ENCODE results near the gene SLCO4A1. TPM values are rescaled to one million over a fixed set of nuclear protein-coding genes. Genes with fewer than 3 reads are reported as not detected.

Gene SLCO4A1
- total and polyA plus RNA-seq, 2 donors (not counting 1 experiment from before 2014, with no cell fraction given): 2.1 to 79.5 TPM

- WGBS (ENCODE audit: insufficient coverage): 67% methylated on average over 9 of the region's 9 CpGs
These were observed 37.5 kb upstream of the SLCO4A1 start for GRCh38 chr20:62604796-62605195.

More at GRCh38 chr20:62604796-62605195, 37.5 kb upstream of the SLCO4A1 start:
- intact Hi-C loops (cut with micrococcal nuclease): loop anchor here (5.0 to 10.0 kb wide), 2 partner anchors 50 to 102 kb away; no protein-coding TSS in a partner anchor
- no peaks in the 10 kb centered on the region for H4K20me1 ChIP-seq (ENCODE audit: control insufficient read depth, insufficient read depth, low read length, poor library complexity, severe bottlenecking)
- no peak overlapping the region for H3K4me3 ChIP-seq (ENCODE audit: control extremely low read depth in 1 of 5, extremely low read depth in 1 of 5, insufficient read depth in 1 of 5, low read depth in 2 of 5, low read length in 4 of 5)
- no peaks in the 10 kb centered on the region for H3K27me3 Mint-ChIP-seq
- ATAC-seq (ENCODE audit: low read depth) (no peak), DNase-seq (no peak)
- peak overlapping the region; percentile 74 for H3K4me2 ChIP-seq (replicated peaks; ENCODE audit: low read depth, low read length, poor library complexity, severe bottlenecking)
- H3K4me3 Mint-ChIP-seq: peak overlapping the region; percentile 39
- no peak overlapping the region for H3K9ac ChIP-seq (ENCODE audit: low read length)
- H3K27ac ChIP-seq (ENCODE audit: low read length in 2 of 2): no peak overlapping the region
- no peaks in the 10 kb centered on the region for H3K27me3 ChIP-seq (replicated peaks in 1 of 4; ENCODE audit: control extremely low read depth in 1 of 4, control insufficient read depth in 3 of 4, insufficient read depth in 4 of 4, low read length in 3 of 4)
- H3K36me3 ChIP-seq (replicated peaks in 1 of 2; ENCODE audit: control extremely low read depth in 1 of 2, control insufficient read depth in 1 of 2, extremely low read depth in 1 of 2, insufficient read depth in 2 of 2, low read length in 1 of 2): no peaks in the 10 kb centered on the region
- no peaks in the 10 kb centered on the region for H3K9me3 ChIP-seq (ENCODE audit: control extremely low read depth in 1 of 3, control insufficient read depth in 2 of 3, insufficient read depth in 1 of 3, low read length in 2 of 3)
- H3K9me3 Mint-ChIP-seq (ENCODE audit: insufficient read depth): no peaks in the 10 kb centered on the region
- no peak overlapping the region for H2AFZ ChIP-seq (ENCODE audit: insufficient read depth, low read depth, low read length, poor library complexity, severe bottlenecking)
- no peak overlapping the region for H3K27ac Mint-ChIP-seq
- peaks cover 58 to 64% of the 10 kb centered on the region in 2 donors for H3K4me1 ChIP-seq (ENCODE audit: control insufficient read depth in 2 of 2, insufficient read depth in 2 of 2, low read length in 2 of 2)
- H3K79me2 ChIP-seq (ENCODE audit: control insufficient read depth, insufficient read depth, low read length): no peaks in the 10 kb centered on the region
- TF ChIP-seq EZH2 (IDR thresholded peaks at IDR 0.05; ENCODE audit: borderline replicate concordance, insufficient read depth, low read depth, low read length, poor library complexity, severe bottlenecking): no peak
- TF ChIP-seq, protein P1, sequence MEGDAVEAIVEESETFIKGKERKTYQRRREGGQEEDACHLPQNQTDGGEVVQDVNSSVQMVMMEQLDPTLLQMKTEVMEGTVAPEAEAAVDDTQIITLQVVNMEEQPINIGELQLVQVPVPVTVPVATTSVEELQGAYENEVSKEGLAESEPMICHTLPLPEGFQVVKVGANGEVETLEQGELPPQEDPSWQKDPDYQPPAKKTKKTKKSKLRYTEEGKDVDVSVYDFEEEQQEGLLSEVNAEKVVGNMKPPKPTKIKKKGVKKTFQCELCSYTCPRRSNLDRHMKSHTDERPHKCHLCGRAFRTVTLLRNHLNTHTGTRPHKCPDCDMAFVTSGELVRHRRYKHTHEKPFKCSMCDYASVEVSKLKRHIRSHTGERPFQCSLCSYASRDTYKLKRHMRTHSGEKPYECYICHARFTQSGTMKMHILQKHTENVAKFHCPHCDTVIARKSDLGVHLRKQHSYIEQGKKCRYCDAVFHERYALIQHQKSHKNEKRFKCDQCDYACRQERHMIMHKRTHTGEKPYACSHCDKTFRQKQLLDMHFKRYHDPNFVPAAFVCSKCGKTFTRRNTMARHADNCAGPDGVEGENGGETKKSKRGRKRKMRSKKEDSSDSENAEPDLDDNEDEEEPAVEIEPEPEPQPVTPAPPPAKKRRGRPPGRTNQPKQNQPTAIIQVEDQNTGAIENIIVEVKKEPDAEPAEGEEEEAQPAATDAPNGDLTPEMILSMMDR (IDR thresholded peaks at IDR 0.05): no peak
- H3K4me1 Mint-ChIP-seq: peaks cover 65% of the 10 kb centered on the region
- CTCF ChIA-PET: interaction anchor here (0.5 to 3.2 kb wide), 3 partner anchors 12 to 105 kb away, joined by 3 to 22 read pairs (median 10); no protein-coding TSS in a partner anchor
- POLR2A ChIA-PET: interaction anchor here (0.6 to 2.4 kb wide), 2 partner anchors 47 to 224 kb away, joined by 6 to 10 read pairs; no protein-coding TSS in a partner anchor

All from B cell (primary cell).